HepG2 (cell line): Measurements from ENCODE around the gene PEA15. TPM values are rescaled to one million over a fixed set of nuclear protein-coding genes. Genes with fewer than 3 reads are reported as not detected.

Experiments
- BRCA1 ChIP-seq: sonication (generic); formaldehyde crosslinking; IDR thresholded peaks from 2 replicates; pipeline ENCODE4 v1.4.0; 2020; ENCODE audit warnings: missing genetic modification reagents
- DNMT3B ChIP-seq: conservative IDR thresholded peaks from 2 replicates; pipeline ENCODE4 v1.6.1; 2016; ENCODE audit warnings: missing biosample characterization, control low read depth
- ESRRA ChIP-seq: sonication (generic); formaldehyde crosslinking; IDR thresholded peaks from 2 replicates; pipeline ENCODE4 v1.5.1; 2020; ENCODE audit warnings: mild to moderate bottlenecking, low read depth, missing genetic modification reagents
- HHEX ChIP-seq: IDR thresholded peaks from 2 replicates; pipeline ENCODE4 v1.6.1; 2016; ENCODE audit warnings: control low read depth
- NCOA1 ChIP-seq: sonication (generic); formaldehyde crosslinking; IDR thresholded peaks from 2 replicates; pipeline ENCODE4 v1.9.0; 2021; ENCODE audit warnings: missing genetic modification reagents
- NFE2L1 ChIP-seq: sonication (generic); formaldehyde crosslinking; IDR thresholded peaks from 2 replicates; pipeline ENCODE4 v1.4.0; 2020; ENCODE audit warnings: missing genetic modification reagents, mild to moderate bottlenecking, borderline replicate concordance
- NFYB ChIP-seq: sonication (generic); formaldehyde crosslinking; IDR thresholded peaks from 2 replicates; pipeline ENCODE4 v1.4.0; 2020; ENCODE audit warnings: missing genetic modification reagents
- NR1H2 ChIP-seq: sonication (generic); formaldehyde crosslinking; IDR thresholded peaks from 2 replicates; pipeline ENCODE4 v1.8.1; 2022; ENCODE audit warnings: low read depth, missing genetic modification reagents, borderline replicate concordance
- PITX1 ChIP-seq: sonication (generic); formaldehyde crosslinking; IDR thresholded peaks from 2 replicates; pipeline ENCODE4 v1.5.1; 2020; ENCODE audit warnings: mild to moderate bottlenecking, missing genetic modification reagents
- RFX1 ChIP-seq: fragments of 450-650 bp; IDR thresholded peaks from 2 replicates; pipeline ENCODE4 v1.6.1; 2017
- TSC22D2 ChIP-seq: sonication (generic); formaldehyde crosslinking; IDR thresholded peaks from 2 replicates; pipeline ENCODE4 v1.5.1; 2020; ENCODE audit warnings: missing genetic modification reagents, mild to moderate bottlenecking, borderline replicate concordance
- ZBTB7B ChIP-seq: sonication (generic); formaldehyde crosslinking; IDR thresholded peaks from 2 replicates; pipeline ENCODE4 v1.4.0; 2020; ENCODE audit warnings: missing genetic modification reagents
- ZFP1 ChIP-seq: IDR thresholded peaks from 2 replicates; pipeline ENCODE4 v1.6.1; 2016
- ZFY ChIP-seq: sonication (generic); formaldehyde crosslinking; IDR thresholded peaks from 2 replicates; pipeline ENCODE4 v1.4.0; 2020; ENCODE audit warnings: missing genetic modification reagents
- ZNF292 ChIP-seq: sonication (generic); formaldehyde crosslinking; IDR thresholded peaks from 2 replicates; pipeline ENCODE4 v1.8.1; 2022; ENCODE audit warnings: mild to moderate bottlenecking, low read depth, missing genetic modification reagents, borderline replicate concordance
- ZNF335 ChIP-seq: sonication (generic); formaldehyde crosslinking; IDR thresholded peaks from 2 replicates; pipeline ENCODE4 v1.4.0; 2020; ENCODE audit warnings: missing genetic modification reagents
- ZNF501 ChIP-seq: sonication (generic); formaldehyde crosslinking; IDR thresholded peaks from 2 replicates; pipeline ENCODE4 v1.5.1; 2020; ENCODE audit warnings: mild to moderate bottlenecking, moderate library complexity, missing genetic modification reagents
- ZNF614 ChIP-seq: IDR thresholded peaks from 2 replicates; pipeline ENCODE4 v1.6.1; 2018; ENCODE audit warnings: missing biosample characterization, missing genetic modification reagents, inconsistent platforms, borderline replicate concordance
- ZNF850 ChIP-seq: sonication (generic); formaldehyde crosslinking; conservative IDR thresholded peaks from 2 replicates; pipeline ENCODE4 v1.9.0; 2021; ENCODE audit warnings: mild to moderate bottlenecking, missing genetic modification reagents
- polyA plus RNA-seq, 8 experiments: library from polyadenylated mRNA; depleted of rRNA in 3 of 8; stranded (reverse) in 7 of 8; unstranded in 1 of 8; fragments of >200 nt; fragmentation: Illumina TruSeq in 4 of 8; extraction: Trizol in 4 of 8; gene quantifications; 2 replicates each; pipeline versions ENCODE4 v1.2.1 to v1.2.3, GENCODE V29; 2011 to 2016; ENCODE audit warnings: low read depth in 4 of 8, missing spikeins in 1 of 8, mixed read lengths in 1 of 8; ENCODE audit not compliant: insufficient read depth in 1 of 8
- total RNA-seq, 5 experiments: library from RNA; depleted of rRNA; stranded (reverse); fragments of >200 nt; fragmentation: Illumina TruSeq; extraction: Trizol; gene quantifications; 2 replicates each; pipeline ENCODE4 v1.2.3, GENCODE V29; 2016; ENCODE audit warnings: low read depth in 1 of 5
- TF ChIP-seq, protein P1 (sequence below): fragments of 450-650 bp; IDR thresholded peaks from 2 replicates; pipeline ENCODE4 v1.6.1; 2016
- TF ChIP-seq, protein P2 (sequence below): IDR thresholded peaks from 2 replicates; pipeline ENCODE4 v1.6.1; 2016; ENCODE audit warnings: low read depth
- TF ChIP-seq, protein P3 (sequence below): sonication (generic); formaldehyde crosslinking; IDR thresholded peaks from 2 replicates; pipeline ENCODE4 v1.4.0; 2020; ENCODE audit warnings: missing genetic modification reagents, borderline replicate concordance
- TF ChIP-seq, protein P4 (sequence below): sonication (generic); formaldehyde crosslinking; IDR thresholded peaks from 2 replicates; pipeline ENCODE4 v1.4.0; 2020; ENCODE audit warnings: mild to moderate bottlenecking, missing genetic modification reagents

PEA15 gene
- total and polyA plus RNA-seq, 2 of the 13 experiments (the other 11 are each of a cell fraction or from before 2014, with no cell fraction given), result 12.1 to 35.2 TPM

DNA sequence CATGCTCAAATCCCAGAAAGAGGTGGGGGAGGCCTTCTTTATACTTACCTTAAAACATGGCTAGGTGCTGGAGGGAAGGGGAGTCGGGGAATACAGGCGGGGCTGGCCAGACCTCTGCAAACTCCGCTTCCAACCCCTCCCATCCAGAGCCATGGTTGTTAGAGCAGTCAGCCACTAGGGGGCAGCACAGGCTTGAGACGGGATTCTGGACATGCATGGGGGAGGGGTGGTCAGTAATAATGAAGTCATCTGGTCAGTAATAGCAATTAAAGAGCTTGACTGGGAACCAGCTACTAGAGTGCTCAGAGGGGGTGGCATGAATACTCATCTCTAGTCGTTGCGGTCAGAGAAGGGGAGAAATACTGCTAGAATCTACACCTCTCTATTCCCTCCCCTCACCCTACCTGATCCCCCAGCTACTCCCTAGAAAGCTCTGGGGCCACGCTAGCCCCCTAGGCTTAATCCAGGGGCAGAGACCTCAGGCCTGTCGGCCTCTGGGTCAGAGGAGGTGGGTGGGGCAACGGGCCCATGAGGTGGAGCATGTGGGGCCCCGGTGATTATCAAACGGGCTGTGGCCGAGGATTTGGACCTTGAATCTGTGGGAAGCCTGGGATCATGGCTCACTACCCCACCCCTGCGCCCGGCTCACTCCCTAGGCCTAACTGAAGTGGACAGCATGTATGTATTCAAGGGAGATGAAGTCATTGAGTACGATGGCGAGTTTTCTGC, 11.9 kb upstream of the PEA15 start (continued):
- TF ChIP-seq, protein P1, sequence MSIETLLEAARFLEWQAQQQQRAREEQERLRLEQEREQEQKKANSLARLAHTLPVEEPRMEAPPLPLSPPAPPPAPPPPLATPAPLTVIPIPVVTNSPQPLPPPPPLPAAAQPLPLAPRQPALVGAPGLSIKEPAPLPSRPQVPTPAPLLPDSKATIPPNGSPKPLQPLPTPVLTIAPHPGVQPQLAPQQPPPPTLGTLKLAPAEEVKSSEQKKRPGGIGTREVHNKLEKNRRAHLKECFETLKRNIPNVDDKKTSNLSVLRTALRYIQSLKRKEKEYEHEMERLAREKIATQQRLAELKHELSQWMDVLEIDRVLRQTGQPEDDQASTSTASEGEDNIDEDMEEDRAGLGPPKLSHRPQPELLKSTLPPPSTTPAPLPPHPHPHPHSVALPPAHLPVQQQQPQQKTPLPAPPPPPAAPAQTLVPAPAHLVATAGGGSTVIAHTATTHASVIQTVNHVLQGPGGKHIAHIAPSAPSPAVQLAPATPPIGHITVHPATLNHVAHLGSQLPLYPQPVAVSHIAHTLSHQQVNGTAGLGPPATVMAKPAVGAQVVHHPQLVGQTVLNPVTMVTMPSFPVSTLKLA, result no peak
- TF ChIP-seq ESRRA (CRISPR knock-in tag), result 0 out of 2 replicates have a peak, but pooled peaks have one; percentile 3
- TF ChIP-seq RFX1, result no peak
- TF ChIP-seq, protein P2, sequence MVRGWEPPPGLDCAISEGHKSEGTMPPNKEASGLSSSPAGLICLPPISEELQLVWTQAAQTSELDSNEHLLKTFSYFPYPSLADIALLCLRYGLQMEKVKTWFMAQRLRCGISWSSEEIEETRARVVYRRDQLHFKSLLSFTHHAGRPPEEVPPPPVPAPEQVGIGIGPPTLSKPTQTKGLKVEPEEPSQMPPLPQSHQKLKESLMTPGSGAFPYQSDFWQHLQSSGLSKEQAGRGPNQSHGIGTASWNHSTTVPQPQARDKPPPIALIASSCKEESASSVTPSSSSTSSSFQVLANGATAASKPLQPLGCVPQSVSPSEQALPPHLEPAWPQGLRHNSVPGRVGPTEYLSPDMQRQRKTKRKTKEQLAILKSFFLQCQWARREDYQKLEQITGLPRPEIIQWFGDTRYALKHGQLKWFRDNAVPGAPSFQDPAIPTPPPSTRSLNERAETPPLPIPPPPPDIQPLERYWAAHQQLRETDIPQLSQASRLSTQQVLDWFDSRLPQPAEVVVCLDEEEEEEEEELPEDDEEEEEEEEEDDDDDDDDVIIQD (CRISPR knock-in tag), result no peak
- TF ChIP-seq ZNF501 (CRISPR knock-in tag), result 0 out of 2 replicates have a peak, but pooled peaks have one; percentile 24
- TF ChIP-seq HHEX, result 0 out of 2 replicates have a peak, but pooled peaks have one; percentile 16
- TF ChIP-seq DNMT3B, result 0 out of 2 replicates have a peak, but pooled peaks have one; percentile 30
- TF ChIP-seq NCOA1, result no peak; the same call in 1 of the 2 replicates
- TF ChIP-seq, protein P3, sequence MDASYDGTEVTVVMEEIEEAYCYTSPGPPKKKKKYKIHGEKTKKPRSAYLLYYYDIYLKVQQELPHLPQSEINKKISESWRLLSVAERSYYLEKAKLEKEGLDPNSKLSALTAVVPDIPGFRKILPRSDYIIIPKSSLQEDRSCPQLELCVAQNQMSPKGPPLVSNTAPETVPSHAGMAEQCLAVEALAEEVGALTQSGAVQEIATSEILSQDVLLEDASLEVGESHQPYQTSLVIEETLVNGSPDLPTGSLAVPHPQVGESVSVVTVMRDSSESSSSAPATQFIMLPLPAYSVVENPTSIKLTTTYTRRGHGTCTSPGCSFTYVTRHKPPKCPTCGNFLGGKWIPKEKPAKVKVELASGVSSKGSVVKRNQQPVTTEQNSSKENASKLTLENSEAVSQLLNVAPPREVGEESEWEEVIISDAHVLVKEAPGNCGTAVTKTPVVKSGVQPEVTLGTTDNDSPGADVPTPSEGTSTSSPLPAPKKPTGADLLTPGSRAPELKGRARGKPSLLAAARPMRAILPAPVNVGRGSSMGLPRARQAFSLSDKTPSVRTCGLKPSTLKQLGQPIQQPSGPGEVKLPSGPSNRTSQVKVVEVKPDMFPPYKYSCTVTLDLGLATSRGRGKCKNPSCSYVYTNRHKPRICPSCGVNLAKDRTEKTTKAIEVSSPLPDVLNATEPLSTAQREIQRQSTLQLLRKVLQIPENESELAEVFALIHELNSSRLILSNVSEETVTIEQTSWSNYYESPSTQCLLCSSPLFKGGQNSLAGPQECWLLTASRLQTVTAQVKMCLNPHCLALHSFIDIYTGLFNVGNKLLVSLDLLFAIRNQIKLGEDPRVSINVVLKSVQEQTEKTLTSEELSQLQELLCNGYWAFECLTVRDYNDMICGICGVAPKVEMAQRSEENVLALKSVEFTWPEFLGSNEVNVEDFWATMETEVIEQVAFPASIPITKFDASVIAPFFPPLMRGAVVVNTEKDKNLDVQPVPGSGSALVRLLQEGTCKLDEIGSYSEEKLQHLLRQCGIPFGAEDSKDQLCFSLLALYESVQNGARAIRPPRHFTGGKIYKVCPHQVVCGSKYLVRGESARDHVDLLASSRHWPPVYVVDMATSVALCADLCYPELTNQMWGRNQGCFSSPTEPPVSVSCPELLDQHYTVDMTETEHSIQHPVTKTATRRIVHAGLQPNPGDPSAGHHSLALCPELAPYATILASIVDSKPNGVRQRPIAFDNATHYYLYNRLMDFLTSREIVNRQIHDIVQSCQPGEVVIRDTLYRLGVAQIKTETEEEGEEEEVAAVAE (CRISPR knock-in tag), result no peak
- no peak for TF ChIP-seq ZNF614 (CRISPR knock-in tag)
- TF ChIP-seq ZNF335 (CRISPR knock-in tag), result no peak
- TF ChIP-seq BRCA1 (CRISPR knock-in tag), result no peak
- TF ChIP-seq ZBTB7B (CRISPR knock-in tag), result peak; percentile 38; the same call in 1 of the 2 replicates
- peak; percentile 92 for TF ChIP-seq PITX1 (CRISPR knock-in tag)
- no peak for TF ChIP-seq ZNF292 (CRISPR knock-in tag)
- TF ChIP-seq, protein P4, sequence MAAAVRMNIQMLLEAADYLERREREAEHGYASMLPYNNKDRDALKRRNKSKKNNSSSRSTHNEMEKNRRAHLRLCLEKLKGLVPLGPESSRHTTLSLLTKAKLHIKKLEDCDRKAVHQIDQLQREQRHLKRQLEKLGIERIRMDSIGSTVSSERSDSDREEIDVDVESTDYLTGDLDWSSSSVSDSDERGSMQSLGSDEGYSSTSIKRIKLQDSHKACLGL (CRISPR knock-in tag), result no peak
- peak; percentile 55 for TF ChIP-seq ZFY
- no peak for TF ChIP-seq ZNF850 (CRISPR knock-in tag)
- no peak for TF ChIP-seq ZFP1 (CRISPR knock-in tag)
- 0 out of 2 replicates have a peak, but pooled peaks have one; percentile 21 for TF ChIP-seq TSC22D2 (CRISPR knock-in tag)
- no peak for TF ChIP-seq NFE2L1 (CRISPR knock-in tag)
- TF ChIP-seq NR1H2, result no peak
- TF ChIP-seq NFYB (CRISPR knock-in tag), result no peak
